ENCODE data around the gene ANAPC4. TPM values are rescaled to one million over a fixed set of nuclear protein-coding genes. Genes with fewer than 3 reads are reported as not detected.

The ANAPC4 gene
- total RNA-seq, 2 donors from 2014 or later = 19.1 to 24.8 TPM

GRCh38 chr4:25379591-25379990, 2.5 kb downstream of the ANAPC4 start:
- intact Hi-C loops (cut with DNase I) = no loop called here
- Histone ChIP-seq H3K9me3 (no peaks in the 10 kb centered on the region), H3K4me3 (no peak overlapping the region), H3K27me3 (no peaks in the 10 kb centered on the region), H3K36me3 (peaks cover 6% of the 10 kb centered on the region), H3K9ac (ENCODE audit: low read depth in 2 of 2, low read length in 2 of 2) (no peak overlapping the region), H3K27ac (no peak overlapping the region), H3K4me1 (no peaks in the 10 kb centered on the region)
- no peak for TF ChIP-seq CTCF (IDR thresholded peaks at IDR 0.05)
- no peak for DNase-seq

- intact Hi-C loops (cut with DNase I) = no loop called here
- H3K36me3 ChIP-seq = peaks cover 6% of the 10 kb centered on the region
- H3K4me1 ChIP-seq = no peaks in the 10 kb centered on the region
- H3K9ac ChIP-seq (ENCODE audit: low read depth in 2 of 2, low read length in 2 of 2) = no peak overlapping the region
- H3K4me3 ChIP-seq = no peak overlapping the region
- no peak overlapping the region for H3K27ac ChIP-seq
- H3K27me3 ChIP-seq = no peaks in the 10 kb centered on the region
- no peaks in the 10 kb centered on the region for H3K9me3 ChIP-seq
- no peak for TF ChIP-seq CTCF (IDR thresholded peaks at IDR 0.05)
- no peak for DNase-seq
Measured at GRCh38 chr4:25383647-25384046, 6.6 kb downstream of the ANAPC4 start.

GRCh38 chr4:25386926-25387325, 9.9 kb downstream of the ANAPC4 start:
- DNase-seq = no peak
- Histone ChIP-seq H3K9me3 (no peaks in the 10 kb centered on the region), H3K4me3 (no peak overlapping the region), H3K36me3 (peaks cover 8% of the 10 kb centered on the region), H3K4me1 (no peaks in the 10 kb centered on the region), H3K27me3 (no peaks in the 10 kb centered on the region), H3K9ac (ENCODE audit: low read depth in 2 of 2, low read length in 2 of 2) (no peak overlapping the region), H3K27ac (no peak overlapping the region)
- TF ChIP-seq CTCF (IDR thresholded peaks at IDR 0.05) = no peak
- intact Hi-C loops (cut with DNase I) = no loop called here

- Histone ChIP-seq H3K27ac (no peak overlapping the region), H3K9ac (ENCODE audit: low read depth in 2 of 2, low read length in 2 of 2) (no peak overlapping the region), H3K27me3 (no peaks in the 10 kb centered on the region), H3K9me3 (no peaks in the 10 kb centered on the region), H3K4me3 (no peak overlapping the region), H3K36me3 (peaks cover 18% of the 10 kb centered on the region), H3K4me1 (no peaks in the 10 kb centered on the region)
- intact Hi-C loops (cut with DNase I) = no loop called here
- DNase-seq = no peak
- no peak for TF ChIP-seq CTCF (IDR thresholded peaks at IDR 0.05)
Measured at GRCh38 chr4:25397305-25397704, 20.2 kb downstream of the ANAPC4 start.

GRCh38 chr4:25399510-25399909, 22.4 kb downstream of the ANAPC4 start:
- H3K27ac ChIP-seq = no peak overlapping the region
- no peaks in the 10 kb centered on the region for H3K4me1 ChIP-seq
- no peak for TF ChIP-seq CTCF (IDR thresholded peaks at IDR 0.05)
- no peaks in the 10 kb centered on the region for H3K9me3 ChIP-seq
- H3K36me3 ChIP-seq = peaks cover 12% of the 10 kb centered on the region
- H3K4me3 ChIP-seq = no peak overlapping the region
- no peaks in the 10 kb centered on the region for H3K27me3 ChIP-seq
- no peak overlapping the region for H3K9ac ChIP-seq (ENCODE audit: low read depth in 2 of 2, low read length in 2 of 2)
- no peak for DNase-seq
- intact Hi-C loops (cut with DNase I) = no loop called here

- H3K4me3 ChIP-seq = no peak overlapping the region
- H3K9me3 ChIP-seq = no peaks in the 10 kb centered on the region
- no peak overlapping the region for H3K9ac ChIP-seq (ENCODE audit: low read depth in 2 of 2, low read length in 2 of 2)
- no peak for TF ChIP-seq CTCF (IDR thresholded peaks at IDR 0.05)
- intact Hi-C loops (cut with DNase I) = no loop called here
- no peak for DNase-seq
- H3K27me3 ChIP-seq = no peaks in the 10 kb centered on the region
- H3K27ac ChIP-seq = no peak overlapping the region
- peaks cover 15% of the 10 kb centered on the region for H3K36me3 ChIP-seq
- no peaks in the 10 kb centered on the region for H3K4me1 ChIP-seq
Measured at GRCh38 chr4:25401066-25401465, 24.0 kb downstream of the ANAPC4 start.
